LNCAP (cell line): Measurements from ENCODE around the gene GPR137.

ENCODE experiments used
- CTCF ChIP-seq: fragments of 450-650 bp; IDR thresholded peaks from 2 replicates; pipeline ENCODE4 v1.5.1; 2017; ENCODE audit warnings: mild to moderate bottlenecking

The GPR137 gene

GRCh38 chr11:64305691-64306562 is 20.3 kb downstream of the GPR137 start:
- peak; percentile 48 for TF ChIP-seq CTCF

- TF ChIP-seq CTCF = no peak
Measured at GRCh38 chr11:64306563-64306875, 20.9 kb downstream of the GPR137 start.

- TF ChIP-seq CTCF = no peak
Measured at GRCh38 chr11:64306876-64307622, 21.4 kb downstream of the GPR137 start.

DNA sequence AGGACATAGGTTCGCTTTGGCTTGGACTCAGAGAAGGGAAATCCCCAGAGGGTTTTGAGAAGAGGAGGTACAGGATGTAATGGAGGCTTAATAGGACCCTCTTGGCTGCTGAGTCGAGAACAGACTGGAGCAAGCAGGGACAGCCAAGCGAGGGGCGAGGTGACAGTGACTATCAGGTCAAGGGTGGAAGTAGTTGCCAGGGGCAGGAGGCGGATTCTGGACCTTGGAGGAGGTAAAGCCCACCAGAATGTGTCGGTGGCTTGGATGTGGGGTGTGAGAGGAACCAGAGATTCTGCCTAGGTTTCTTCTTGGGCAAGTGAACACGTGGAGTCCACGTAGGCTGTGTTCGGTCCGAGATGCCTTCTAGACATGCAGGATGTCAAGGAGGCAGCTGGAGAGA is 27.3 kb downstream of the GPR137 start:
- TF ChIP-seq CTCF = no peak

DNA sequence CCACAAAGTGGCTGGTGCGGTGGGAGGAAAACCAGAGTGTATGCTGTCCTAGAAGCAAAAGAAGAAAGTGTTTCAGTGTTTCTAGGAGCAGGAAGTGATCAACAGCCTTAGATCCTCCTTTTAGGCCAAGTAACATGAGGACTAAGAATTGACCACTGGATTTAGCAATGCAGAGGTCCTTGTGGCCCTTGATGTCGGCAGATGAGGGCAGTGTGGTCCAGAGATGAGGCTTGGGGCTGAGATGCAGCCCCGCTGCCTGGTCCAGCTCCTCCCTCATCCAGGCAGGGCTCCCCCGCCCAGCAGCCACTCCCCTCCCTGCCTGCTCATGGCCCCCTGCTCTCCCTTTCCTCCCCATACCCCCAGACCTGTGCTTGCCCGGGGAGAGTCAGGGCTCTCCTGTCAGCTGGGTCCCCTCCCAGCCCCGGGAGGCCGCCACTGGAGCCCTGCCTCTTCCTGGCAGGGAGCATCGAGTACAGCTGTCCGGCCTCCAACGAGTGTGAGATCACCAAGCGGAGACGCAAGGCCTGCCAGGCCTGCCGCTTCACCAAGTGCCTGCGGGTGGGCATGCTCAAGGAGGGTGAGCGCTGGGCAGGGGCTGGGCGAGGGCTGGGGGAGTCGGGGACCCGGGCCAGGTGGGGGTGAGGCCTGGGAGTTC is 28.0 kb downstream of the GPR137 start:
- no peak for TF ChIP-seq CTCF

DNA sequence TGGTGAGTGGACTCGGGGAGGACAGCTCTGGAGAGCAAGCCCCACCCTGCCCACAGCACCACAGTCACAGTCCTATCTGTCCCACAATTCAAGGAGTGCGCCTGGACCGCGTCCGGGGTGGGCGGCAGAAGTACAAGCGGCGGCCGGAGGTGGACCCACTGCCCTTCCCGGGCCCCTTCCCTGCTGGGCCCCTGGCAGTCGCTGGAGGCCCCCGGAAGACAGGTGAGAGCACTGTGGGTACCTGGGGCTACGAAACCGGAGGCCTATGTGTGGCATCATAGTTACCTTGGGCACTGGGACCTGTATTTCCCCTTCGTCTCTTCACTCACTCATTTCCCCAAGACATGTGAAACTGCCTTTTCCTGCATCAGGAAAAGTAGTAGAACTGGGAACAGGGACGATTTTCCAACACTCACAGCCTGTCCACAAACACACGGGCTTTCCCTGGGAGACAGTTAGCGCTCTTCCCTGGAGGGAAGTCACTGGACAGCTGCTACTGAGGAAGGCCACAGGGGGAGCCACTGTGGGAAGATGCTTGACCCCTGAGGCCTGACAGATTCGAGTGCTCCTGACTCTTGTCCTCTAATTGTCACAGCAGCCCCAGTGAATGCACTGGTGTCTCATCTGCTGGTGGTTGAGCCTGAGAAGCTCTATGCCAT is 28.6 kb downstream of the GPR137 start:
- no peak for TF ChIP-seq CTCF

DNA sequence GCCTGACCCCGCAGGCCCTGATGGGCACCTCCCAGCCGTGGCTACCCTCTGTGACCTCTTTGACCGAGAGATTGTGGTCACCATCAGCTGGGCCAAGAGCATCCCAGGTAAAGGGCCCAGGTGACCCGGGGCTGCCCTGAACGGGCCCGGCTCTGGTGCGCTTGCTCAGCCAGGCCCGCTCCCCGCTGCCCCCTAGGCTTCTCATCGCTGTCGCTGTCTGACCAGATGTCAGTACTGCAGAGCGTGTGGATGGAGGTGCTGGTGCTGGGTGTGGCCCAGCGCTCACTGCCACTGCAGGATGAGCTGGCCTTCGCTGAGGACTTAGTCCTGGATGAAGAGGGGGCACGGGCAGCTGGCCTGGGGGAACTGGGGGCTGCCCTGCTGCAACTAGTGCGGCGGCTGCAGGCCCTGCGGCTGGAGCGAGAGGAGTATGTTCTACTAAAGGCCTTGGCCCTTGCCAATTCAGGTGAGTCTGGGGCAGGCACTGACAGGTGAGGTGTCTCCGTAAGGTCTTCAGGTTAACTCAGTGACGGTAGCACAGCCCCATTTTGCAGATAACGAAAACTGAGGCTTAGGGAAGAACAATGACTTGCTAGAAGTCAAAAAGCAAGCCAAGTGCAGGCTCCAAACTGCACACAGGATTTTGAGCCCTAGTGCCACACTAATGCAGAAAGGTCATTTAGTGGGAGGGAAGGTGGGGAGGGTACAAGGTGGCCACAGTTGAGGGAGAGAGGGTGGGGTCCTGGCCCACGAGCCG is 29.3 kb downstream of the GPR137 start:
- TF ChIP-seq CTCF = no peak
